ENCODE data around the gene KRT14. TPM values are rescaled to one million over a fixed set of nuclear protein-coding genes. Genes with fewer than 3 reads are reported as not detected.
"Not testable (repeated sequence)": the region's sequence is repeated elsewhere in the genome, so short reads cannot be mapped to it uniquely, and the experiment has no call there.

The KRT14 gene
- total RNA-seq, 2 donors from 2014 or later: 6.9 to 18.7 TPM

DNA sequence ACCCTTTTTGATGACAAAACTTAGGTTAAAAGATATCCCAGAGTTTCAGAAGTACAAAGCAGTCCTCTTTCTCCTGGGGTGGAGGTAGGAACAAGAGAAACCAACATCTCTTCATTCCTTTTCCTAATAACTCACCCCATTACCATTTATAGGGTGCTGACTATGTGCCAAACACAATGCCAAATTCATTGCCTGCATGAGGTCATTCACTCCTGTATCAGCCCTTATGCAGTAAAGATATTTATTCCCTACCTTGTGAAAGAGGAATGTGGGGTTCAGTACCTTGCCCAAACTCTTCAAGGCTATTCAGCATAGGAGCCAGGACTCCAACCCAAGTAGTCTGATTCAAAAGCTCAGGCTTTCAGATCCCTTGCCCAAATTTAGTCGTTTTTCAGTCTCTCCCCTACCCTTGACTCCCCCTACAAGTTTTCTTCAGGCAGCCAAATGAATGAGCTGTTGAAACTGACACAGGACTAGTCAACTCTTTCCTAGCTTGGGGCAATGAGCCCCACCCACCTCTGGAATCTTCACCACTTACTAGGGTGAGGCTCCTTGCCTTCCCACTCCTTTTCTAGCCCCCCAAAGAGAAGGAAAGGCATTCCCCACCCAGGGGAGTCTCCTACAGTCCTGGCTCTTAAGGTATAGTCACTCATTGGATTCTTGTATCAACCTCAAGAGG, 5.9 kb downstream of the KRT14 start:
- DNase-seq (ENCODE audit: low spot score): no peak
- H3K36me3 ChIP-seq: no peaks in the 10 kb centered on the region
- no peak for ATAC-seq (ENCODE audit: insufficient number of reproducible peaks, low FRiP score, low read depth)
- no peaks in the 10 kb centered on the region for H3K9me3 ChIP-seq
- no peak overlapping the region for H3K4me3 ChIP-seq
- TF ChIP-seq, protein P1, sequence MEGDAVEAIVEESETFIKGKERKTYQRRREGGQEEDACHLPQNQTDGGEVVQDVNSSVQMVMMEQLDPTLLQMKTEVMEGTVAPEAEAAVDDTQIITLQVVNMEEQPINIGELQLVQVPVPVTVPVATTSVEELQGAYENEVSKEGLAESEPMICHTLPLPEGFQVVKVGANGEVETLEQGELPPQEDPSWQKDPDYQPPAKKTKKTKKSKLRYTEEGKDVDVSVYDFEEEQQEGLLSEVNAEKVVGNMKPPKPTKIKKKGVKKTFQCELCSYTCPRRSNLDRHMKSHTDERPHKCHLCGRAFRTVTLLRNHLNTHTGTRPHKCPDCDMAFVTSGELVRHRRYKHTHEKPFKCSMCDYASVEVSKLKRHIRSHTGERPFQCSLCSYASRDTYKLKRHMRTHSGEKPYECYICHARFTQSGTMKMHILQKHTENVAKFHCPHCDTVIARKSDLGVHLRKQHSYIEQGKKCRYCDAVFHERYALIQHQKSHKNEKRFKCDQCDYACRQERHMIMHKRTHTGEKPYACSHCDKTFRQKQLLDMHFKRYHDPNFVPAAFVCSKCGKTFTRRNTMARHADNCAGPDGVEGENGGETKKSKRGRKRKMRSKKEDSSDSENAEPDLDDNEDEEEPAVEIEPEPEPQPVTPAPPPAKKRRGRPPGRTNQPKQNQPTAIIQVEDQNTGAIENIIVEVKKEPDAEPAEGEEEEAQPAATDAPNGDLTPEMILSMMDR (IDR thresholded peaks at IDR 0.05): no peak
- H3K4me1 ChIP-seq (ENCODE audit: control insufficient read depth in 1 of 2, low read depth in 2 of 2): peaks cover 3 to 15% of the 10 kb centered on the region in 2 donors
- no peak overlapping the region for H3K27ac ChIP-seq
- H3K27me3 ChIP-seq (replicated peaks; ENCODE audit: insufficient read depth): no peaks in the 10 kb centered on the region

DNA sequence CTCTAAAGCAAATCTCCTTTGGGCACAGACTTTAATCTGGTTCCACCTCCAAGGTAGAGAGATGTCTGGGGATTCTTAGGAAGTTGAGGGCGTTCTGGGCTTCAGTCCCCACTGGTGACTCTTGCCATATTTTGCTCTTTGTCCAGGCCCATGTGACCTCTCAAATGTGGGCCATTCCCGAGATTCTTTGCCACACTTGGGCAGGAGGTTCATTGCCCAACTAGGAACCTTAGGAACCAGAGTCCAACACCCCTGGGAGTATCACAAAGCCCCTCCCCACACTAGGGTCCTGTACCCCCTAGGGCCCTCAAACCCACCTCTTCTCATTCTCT, 6.5 kb downstream of the KRT14 start:
- Histone ChIP-seq H3K27me3 (replicated peaks; ENCODE audit: insufficient read depth) (no peaks in the 10 kb centered on the region), H3K4me1 (ENCODE audit: control insufficient read depth in 1 of 2, low read depth in 2 of 2) (peaks cover 3 to 15% of the 10 kb centered on the region in 2 donors), H3K27ac (no peak overlapping the region), H3K36me3 (no peaks in the 10 kb centered on the region), H3K9me3 (no peaks in the 10 kb centered on the region), H3K4me3 (no peak overlapping the region)
- ATAC-seq (ENCODE audit: insufficient number of reproducible peaks, low FRiP score, low read depth) (no peak), DNase-seq (ENCODE audit: low spot score) (no peak)
- TF ChIP-seq, protein P1 (IDR thresholded peaks at IDR 0.05): no peak

DNA sequence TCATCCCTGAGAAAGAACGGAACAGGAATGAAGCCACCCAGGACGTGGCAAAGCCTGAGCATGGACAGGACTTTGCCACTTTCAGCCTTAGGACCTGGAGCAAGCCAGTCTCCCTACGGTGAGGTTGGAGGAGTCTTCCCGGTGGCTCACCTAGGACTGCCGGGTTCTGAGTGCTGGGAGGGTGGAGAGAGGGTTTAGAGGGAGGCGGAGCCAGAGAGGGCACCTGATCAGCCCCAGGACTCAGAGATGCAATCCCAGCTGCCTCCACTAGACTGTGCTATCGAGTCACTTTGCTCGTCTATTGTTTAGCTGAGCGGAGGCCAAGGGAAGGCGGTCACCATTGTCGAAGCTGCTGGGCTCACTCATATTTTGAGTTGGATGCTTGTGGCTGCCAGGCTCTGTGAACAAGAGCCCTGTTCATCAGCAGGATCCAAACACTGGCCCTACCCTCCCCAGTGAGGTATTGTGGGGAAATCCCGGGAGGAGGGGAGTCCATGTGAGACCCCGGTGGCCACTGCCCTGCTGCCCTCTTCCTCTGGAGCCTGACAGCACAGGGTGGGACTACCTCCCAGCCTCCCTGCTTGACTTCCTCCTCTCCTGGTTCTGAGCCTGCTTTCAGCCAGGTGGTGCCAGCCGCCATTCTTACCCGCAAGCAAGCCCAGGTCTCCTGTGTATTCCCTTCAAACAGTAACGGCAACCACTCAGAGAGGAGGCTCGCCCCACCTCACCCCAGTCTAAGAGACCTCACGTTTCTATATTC, 7.0 kb downstream of the KRT14 start:
- H3K9me3 ChIP-seq: no peaks in the 10 kb centered on the region
- H3K27me3 ChIP-seq (replicated peaks; ENCODE audit: insufficient read depth): no peaks in the 10 kb centered on the region
- peak overlapping the region; percentile 60 for H3K4me3 ChIP-seq
- H3K4me1 ChIP-seq (ENCODE audit: control insufficient read depth in 1 of 2, low read depth in 2 of 2): peaks cover 3 to 15% of the 10 kb centered on the region in 2 donors
- no peaks in the 10 kb centered on the region for H3K36me3 ChIP-seq
- TF ChIP-seq, protein P1 (IDR thresholded peaks at IDR 0.05): peak; percentile 82
- no peak overlapping the region for H3K27ac ChIP-seq
- DNase-seq (ENCODE audit: low spot score) (peak; percentile 57), ATAC-seq (ENCODE audit: insufficient number of reproducible peaks, low FRiP score, low read depth) (peak; percentile 74)

DNA sequence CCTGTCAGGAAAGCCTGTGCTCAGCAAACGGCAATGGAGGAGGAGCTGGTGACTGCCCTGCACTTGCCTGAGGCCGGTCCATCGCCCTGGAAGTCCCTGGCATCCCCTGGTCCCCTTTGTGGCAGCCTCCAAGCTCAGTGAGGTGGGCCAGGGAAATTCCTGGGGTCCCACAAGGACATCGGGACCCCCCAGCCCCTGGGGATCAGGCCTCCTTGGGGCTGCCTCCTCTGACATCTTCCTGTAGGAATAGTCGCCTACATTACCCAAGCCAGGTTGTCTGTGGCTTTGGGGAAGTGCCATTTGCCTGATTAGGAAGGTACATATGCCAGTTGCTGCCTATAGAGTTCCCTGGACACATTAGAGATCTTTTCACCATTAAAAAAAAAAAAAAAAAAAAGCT, 7.7 kb downstream of the KRT14 start:
- Histone ChIP-seq H3K4me3 (no peak overlapping the region), H3K4me1 (ENCODE audit: control insufficient read depth in 1 of 2, low read depth in 2 of 2) (peaks cover 3 to 15% of the 10 kb centered on the region in 2 donors), H3K27me3 (replicated peaks; ENCODE audit: insufficient read depth) (no peaks in the 10 kb centered on the region), H3K36me3 (no peaks in the 10 kb centered on the region), H3K9me3 (no peaks in the 10 kb centered on the region), H3K27ac (no peak overlapping the region)
- TF ChIP-seq, protein P1 (IDR thresholded peaks at IDR 0.05): no peak
- no peak for ATAC-seq (ENCODE audit: insufficient number of reproducible peaks, low FRiP score, low read depth)
- DNase-seq (ENCODE audit: low spot score): no peak

DNA sequence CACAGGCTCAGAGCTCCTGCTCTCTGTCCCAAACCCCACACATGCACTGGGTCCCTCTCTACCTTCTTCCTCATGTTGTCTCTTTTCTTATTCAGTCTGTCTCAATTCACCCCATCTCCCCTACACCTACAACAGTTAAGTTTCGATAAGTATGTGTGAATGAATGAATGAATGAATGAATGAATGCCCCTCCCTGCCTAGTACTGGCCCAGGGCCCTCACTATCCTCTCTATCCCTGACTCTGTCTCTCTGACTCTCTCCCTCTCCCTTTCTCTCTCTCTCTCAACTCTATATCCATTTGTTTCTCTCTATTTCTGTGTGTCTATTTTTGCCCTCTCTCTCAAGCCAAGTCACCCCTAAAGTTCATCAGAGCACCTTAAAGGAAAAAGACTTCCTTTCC, 8.2 kb downstream of the KRT14 start:
- H3K27ac ChIP-seq: no peak overlapping the region
- no peaks in the 10 kb centered on the region for H3K27me3 ChIP-seq (replicated peaks; ENCODE audit: insufficient read depth)
- ATAC-seq (ENCODE audit: insufficient number of reproducible peaks, low FRiP score, low read depth) (no peak), DNase-seq (ENCODE audit: low spot score) (no peak)
- peaks cover 3 to 15% of the 10 kb centered on the region in 2 donors for H3K4me1 ChIP-seq (ENCODE audit: control insufficient read depth in 1 of 2, low read depth in 2 of 2)
- TF ChIP-seq, protein P1 (IDR thresholded peaks at IDR 0.05): no peak
- no peaks in the 10 kb centered on the region for H3K36me3 ChIP-seq
- H3K4me3 ChIP-seq: no peak overlapping the region
- no peaks in the 10 kb centered on the region for H3K9me3 ChIP-seq

DNA sequence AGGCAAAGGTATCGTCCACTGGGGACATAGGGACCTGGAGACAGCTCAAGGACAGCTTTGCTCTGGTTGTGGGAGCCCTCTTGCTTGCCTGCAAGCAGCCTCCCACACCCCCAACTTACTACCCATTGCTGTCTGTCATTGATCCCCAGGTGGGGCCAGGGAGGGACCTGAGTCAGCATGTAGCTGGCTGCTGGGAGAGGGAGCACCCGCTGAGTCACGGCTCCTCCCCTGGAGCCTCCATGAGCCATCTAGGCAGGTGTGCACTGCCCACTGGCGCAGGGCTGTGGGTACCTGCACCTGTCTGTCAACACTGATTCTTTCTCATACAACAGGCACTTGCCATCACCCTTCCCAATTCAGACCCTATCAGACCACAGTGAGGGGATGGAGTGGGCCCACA, 10.0 kb downstream of the KRT14 start:
- not testable (repeated sequence) for H3K4me3 ChIP-seq; H3K27ac ChIP-seq; H3K9me3 ChIP-seq; H3K27me3 ChIP-seq (replicated peaks; ENCODE audit: insufficient read depth); H3K36me3 ChIP-seq; DNase-seq (ENCODE audit: low spot score); ATAC-seq (ENCODE audit: insufficient number of reproducible peaks, low FRiP score, low read depth)
- H3K4me1 ChIP-seq (ENCODE audit: control insufficient read depth in 1 of 2, low read depth in 2 of 2): peaks cover 3 to 15% of the 10 kb centered on the region in 2 donors

All from thoracic aorta (tissue), 2 donors.